SK-N-MC (cell line): ENCODE results near the gene MIDN.

Experiments
- EZH2 ChIP-seq: fragments of 200-600 bp; sonication (generic); IDR thresholded peaks from one replicate; pipeline ENCODE4 v1.6.1; 2017; ENCODE audit warnings: antibody characterized with exemption
- POLR2AphosphoS5 ChIP-seq: IDR thresholded peaks from 2 replicates; pipeline ENCODE4 v1.6.1; 2012; ENCODE audit warnings: mild to moderate bottlenecking, low read depth, low read length, borderline replicate concordance

- TF ChIP-seq EZH2 (no peak), POLR2AphosphoS5 (no peak)
These were observed 22.2 kb upstream of the MIDN start for GRCh38 chr19:1226227-1226518.
